ENCODE results near the gene MRPL2. TPM values are rescaled to one million over a fixed set of nuclear protein-coding genes. Genes with fewer than 3 reads are reported as not detected.

Gene MRPL2
- total RNA-seq, 1 experiment from 2014 or later = 38.1 TPM

- peak; percentile 46 for DNase-seq (ENCODE audit: extremely low read depth, low read depth)
Measured at GRCh38 chr6:43021270-43022047, 37.8 kb downstream of the MRPL2 start, which contains the start of gene RRP36. Gene RRP36, plus strand, starts transcription at chr6:43021623. Its CDS starts 32 bp downstream, at chr6:43021655.

- DNase-seq (ENCODE audit: extremely low read depth, low read depth) = no peak
Measured at GRCh38 chr6:43020847-43021246, 38.4 kb downstream of the MRPL2 start.

- DNase-seq (ENCODE audit: extremely low read depth, low read depth) = no peak
Measured at GRCh38 chr6:43020052-43020705, 39.1 kb downstream of the MRPL2 start.

GRCh38 chr6:43019152-43019551, 40.1 kb downstream of the MRPL2 start:
- no peak for DNase-seq (ENCODE audit: extremely low read depth, low read depth)

- no peak for DNase-seq (ENCODE audit: extremely low read depth, low read depth)
Measured at GRCh38 chr6:43016943-43017334, 42.3 kb downstream of the MRPL2 start.

GRCh38 chr6:43016176-43016942, 42.9 kb downstream of the MRPL2 start:
- no peak for DNase-seq (ENCODE audit: extremely low read depth, low read depth)

- DNase-seq (ENCODE audit: extremely low read depth, low read depth) = no peak
Measured at GRCh38 chr6:43014434-43014909, 44.8 kb downstream of the MRPL2 start.

GRCh38 chr6:43013843-43014433, 45.3 kb downstream of the MRPL2 start, which contains the start of the genes KLHDC3 and MEA1:
Gene KLHDC3, plus strand, starts transcription at chr6:43014249. Its CDS starts 2,944 bp downstream, at chr6:43017193.
Gene MEA1, minus strand, starts transcription at chr6:43013946. Its CDS starts 133 bp downstream, at chr6:43013813.
- DNase-seq (ENCODE audit: extremely low read depth, low read depth) = peak; percentile 99

- DNase-seq (ENCODE audit: extremely low read depth, low read depth) = no peak
Measured at GRCh38 chr6:43013097-43013842, 46.0 kb downstream of the MRPL2 start.

GRCh38 chr6:43012364-43012763, 46.9 kb downstream of the MRPL2 start:
- DNase-seq (ENCODE audit: extremely low read depth, low read depth) = no peak

- DNase-seq (ENCODE audit: extremely low read depth, low read depth) = no peak
Measured at GRCh38 chr6:43011207-43011606, 48.0 kb downstream of the MRPL2 start.

- DNase-seq (ENCODE audit: extremely low read depth, low read depth) = no peak
Measured at GRCh38 chr6:43009124-43009523, 50.1 kb downstream of the MRPL2 start.

- no peak for DNase-seq (ENCODE audit: extremely low read depth, low read depth)
Measured at GRCh38 chr6:43007126-43007525, 52.1 kb downstream of the MRPL2 start.

- DNase-seq (ENCODE audit: extremely low read depth, low read depth) = no peak
Measured at GRCh38 chr6:43006251-43006650, 53.0 kb downstream of the MRPL2 start.

- DNase-seq (ENCODE audit: extremely low read depth, low read depth) = no peak
Measured at GRCh38 chr6:43005844-43006243, 53.4 kb downstream of the MRPL2 start.

Other genes starting within 250 kb of the MRPL2 start
- 156 and 159 TPM in 2 replicates for gene RPL7L1, start 179.8 kb downstream of the MRPL2 start, total RNA-seq (2014; rRNA removed; shearing (Covaris generic))
- gene PTCRA, start 143.4 kb downstream of the MRPL2 start, total RNA-seq (2014; rRNA removed; shearing (Covaris generic)) = not detected in 2 replicates
- 25.7 and 29.8 TPM in 2 replicates for gene CNPY3, start 130.0 kb downstream of the MRPL2 start, total RNA-seq (2014; rRNA removed; shearing (Covaris generic))
- gene GNMT, start 98.7 kb downstream of the MRPL2 start, total RNA-seq (2014; rRNA removed; shearing (Covaris generic)) = not detected in 2 replicates
- gene PEX6, start 80.3 kb downstream of the MRPL2 start, total RNA-seq (2014; rRNA removed; shearing (Covaris generic)) = 22.2 and 22.4 TPM in 2 replicates
- 34.8 and 35.7 TPM in 2 replicates for gene PPP2R5D, start 74.9 kb downstream of the MRPL2 start, total RNA-seq (2014; rRNA removed; shearing (Covaris generic))
- gene MEA1, start 45.5 kb downstream of the MRPL2 start, total RNA-seq (2014; rRNA removed; shearing (Covaris generic)) = 38.0 and 45.9 TPM in 2 replicates
- 30.6 and 32.4 TPM in 2 replicates for gene KLHDC3, start 45.2 kb downstream of the MRPL2 start, total RNA-seq (2014; rRNA removed; shearing (Covaris generic))
- 45.6 and 53.3 TPM in 2 replicates for gene RRP36, start 37.8 kb downstream of the MRPL2 start, total RNA-seq (2014; rRNA removed; shearing (Covaris generic))
- gene CUL7, start 5.6 kb downstream of the MRPL2 start, total RNA-seq (2014; rRNA removed; shearing (Covaris generic)) = 7.0 and 8.2 TPM in 2 replicates
- gene KLC4, start 197 bp upstream of the MRPL2 start, total RNA-seq (2014; rRNA removed; shearing (Covaris generic)) = 9.6 and 10.1 TPM in 2 replicates
- gene PTK7, start 16.9 kb upstream of the MRPL2 start, total RNA-seq (2014; rRNA removed; shearing (Covaris generic)) = 1.2 and 1.3 TPM in 2 replicates
- 16.4 and 21.1 TPM in 2 replicates for gene SRF, start 111.8 kb upstream of the MRPL2 start, total RNA-seq (2014; rRNA removed; shearing (Covaris generic))
- 16.4 and 20.8 TPM in 2 replicates for gene CUL9, start 122.8 kb upstream of the MRPL2 start, total RNA-seq (2014; rRNA removed; shearing (Covaris generic))
- gene DNPH1, start 170.0 kb upstream of the MRPL2 start, total RNA-seq (2014; rRNA removed; shearing (Covaris generic)) = 105 and 114 TPM in 2 replicates
- not detected in 2 replicates for gene TTBK1, start 184.0 kb upstream of the MRPL2 start, total RNA-seq (2014; rRNA removed; shearing (Covaris generic))
- not detected in 2 replicates for gene SLC22A7, start 238.8 kb upstream of the MRPL2 start, total RNA-seq (2014; rRNA removed; shearing (Covaris generic))
- not detected in 2 replicates for gene CRIP3, start 249.4 kb upstream of the MRPL2 start, total RNA-seq (2014; rRNA removed; shearing (Covaris generic))